ENCODE data around the gene LRPAP1. TPM values are rescaled to one million over a fixed set of nuclear protein-coding genes. Genes with fewer than 3 reads are reported as not detected.

The LRPAP1 gene
- total and polyA plus RNA-seq, 2 donors (not counting 1 experiment from before 2014, with no cell fraction given): 64.6 to 86.8 TPM

GRCh38 chr4:3483471-3483921 is 48.7 kb downstream of the LRPAP1 start:
- CTCF ChIA-PET: interaction anchor here (3.5 kb wide), 1 partner anchor 137 kb away, joined by 16 read pairs; no protein-coding TSS in a partner anchor
- H3K27me3 Mint-ChIP-seq: no peaks in the 10 kb centered on the region
- no peaks in the 10 kb centered on the region for H3K79me2 ChIP-seq (ENCODE audit: control insufficient read depth, insufficient read depth, low read length)
- peak overlapping the region; percentile 94 for H3K4me2 ChIP-seq (replicated peaks; ENCODE audit: low read depth, low read length, poor library complexity, severe bottlenecking)
- peak overlapping the region; percentile 84 for H3K27ac Mint-ChIP-seq
- POLR2A ChIA-PET: interaction anchor here (0.7 kb wide), 1 partner anchor 11 kb away, joined by 3 read pairs; no protein-coding TSS in a partner anchor
- WGBS (ENCODE audit: insufficient coverage): 59% methylated on average over 23 of the region's 23 CpGs
- TF ChIP-seq EZH2 (IDR thresholded peaks at IDR 0.05; ENCODE audit: borderline replicate concordance, insufficient read depth, low read depth, low read length, poor library complexity, severe bottlenecking) (no peak), CTCF (IDR thresholded peaks at IDR 0.05) (no peak)
- intact Hi-C loops (cut with micrococcal nuclease): loop anchor here (5.0 to 10.0 kb wide), 3 partner anchors 96 to 439 kb away; no protein-coding TSS in a partner anchor
- H3K4me3 ChIP-seq (ENCODE audit: control extremely low read depth in 1 of 5, extremely low read depth in 1 of 5, insufficient read depth in 1 of 5, low read depth in 2 of 5, low read length in 4 of 5): peak overlapping the region in 3 of 5 experiments; percentile 49 to 71 (median 63)
- no peaks in the 10 kb centered on the region for H3K9me3 ChIP-seq (ENCODE audit: control extremely low read depth in 1 of 3, control insufficient read depth in 2 of 3, insufficient read depth in 1 of 3, low read length in 2 of 3)
- H3K36me3 ChIP-seq (replicated peaks in 1 of 2; ENCODE audit: control extremely low read depth in 1 of 2, control insufficient read depth in 1 of 2, extremely low read depth in 1 of 2, insufficient read depth in 2 of 2, low read length in 1 of 2): no peaks in the 10 kb centered on the region
- no peaks in the 10 kb centered on the region for H3K9me3 Mint-ChIP-seq (ENCODE audit: insufficient read depth)
- no peak overlapping the region for H2AFZ ChIP-seq (ENCODE audit: insufficient read depth, low read depth, low read length, poor library complexity, severe bottlenecking)
- peaks cover 0 to 4% (median 0%) of the 10 kb centered on the region in 4 experiments for H3K27me3 ChIP-seq (replicated peaks in 1 of 4; ENCODE audit: control extremely low read depth in 1 of 4, control insufficient read depth in 3 of 4, insufficient read depth in 4 of 4, low read length in 3 of 4)
- H4K20me1 ChIP-seq (ENCODE audit: control insufficient read depth, insufficient read depth, low read length, poor library complexity, severe bottlenecking): no peaks in the 10 kb centered on the region
- H3K4me3 Mint-ChIP-seq: peak overlapping the region; percentile 87
- ATAC-seq (ENCODE audit: low read depth): no peak
- H3K9ac ChIP-seq (ENCODE audit: low read length): no peak overlapping the region
- DNase-seq: peak; percentile 46
- peaks cover 47 to 80% of the 10 kb centered on the region in 2 donors for H3K4me1 ChIP-seq (ENCODE audit: control insufficient read depth in 2 of 2, insufficient read depth in 2 of 2, low read length in 2 of 2)
- H3K27ac ChIP-seq (ENCODE audit: low read length in 2 of 2): peak overlapping the region in 1 of 2 donors; percentile 87
- H3K4me1 Mint-ChIP-seq: peaks cover 67% of the 10 kb centered on the region

- TF ChIP-seq EZH2 (IDR thresholded peaks at IDR 0.05; ENCODE audit: borderline replicate concordance, insufficient read depth, low read depth, low read length, poor library complexity, severe bottlenecking) (no peak), CTCF (IDR thresholded peaks at IDR 0.05) (no peak)
- no peaks in the 10 kb centered on the region for H3K27me3 Mint-ChIP-seq
- no peak for ATAC-seq (ENCODE audit: low read depth)
Measured at GRCh38 chr4:3482707-3483106, 49.5 kb downstream of the LRPAP1 start.

More at GRCh38 chr4:3482707-3483106, 49.5 kb downstream of the LRPAP1 start:
- Histone ChIP-seq H3K79me2 (ENCODE audit: control insufficient read depth, insufficient read depth, low read length) (no peaks in the 10 kb centered on the region), H3K4me3 (ENCODE audit: control extremely low read depth in 1 of 5, extremely low read depth in 1 of 5, insufficient read depth in 1 of 5, low read depth in 2 of 5, low read length in 4 of 5) (no peak overlapping the region), H3K4me2 (replicated peaks; ENCODE audit: low read depth, low read length, poor library complexity, severe bottlenecking) (no peak overlapping the region), H3K27me3 (replicated peaks in 1 of 4; ENCODE audit: control extremely low read depth in 1 of 4, control insufficient read depth in 3 of 4, insufficient read depth in 4 of 4, low read length in 3 of 4) (peaks cover 0 to 4% (median 0%) of the 10 kb centered on the region in 4 experiments), H4K20me1 (ENCODE audit: control insufficient read depth, insufficient read depth, low read length, poor library complexity, severe bottlenecking) (no peaks in the 10 kb centered on the region), H3K27ac (ENCODE audit: low read length in 2 of 2) (no peak overlapping the region), H3K9me3 (ENCODE audit: control extremely low read depth in 1 of 3, control insufficient read depth in 2 of 3, insufficient read depth in 1 of 3, low read length in 2 of 3) (no peaks in the 10 kb centered on the region), H2AFZ (ENCODE audit: insufficient read depth, low read depth, low read length, poor library complexity, severe bottlenecking) (no peak overlapping the region), H3K4me1 (ENCODE audit: control insufficient read depth in 2 of 2, insufficient read depth in 2 of 2, low read length in 2 of 2) (peaks cover 47 to 75% of the 10 kb centered on the region in 2 donors), H3K9ac (ENCODE audit: low read length) (no peak overlapping the region), H3K36me3 (replicated peaks in 1 of 2; ENCODE audit: control extremely low read depth in 1 of 2, control insufficient read depth in 1 of 2, extremely low read depth in 1 of 2, insufficient read depth in 2 of 2, low read length in 1 of 2) (no peaks in the 10 kb centered on the region)
- H3K9me3 Mint-ChIP-seq (ENCODE audit: insufficient read depth): no peaks in the 10 kb centered on the region
- H3K4me1 Mint-ChIP-seq: peaks cover 61% of the 10 kb centered on the region
- DNase-seq: no peak
- H3K4me3 Mint-ChIP-seq: no peak overlapping the region
- ChIA-PET CTCF (interaction anchor here (3.5 kb wide), 1 partner anchor 136 kb away, joined by 16 read pairs; no protein-coding TSS in a partner anchor), POLR2A (interaction anchor here (0.7 kb wide), 1 partner anchor 10 kb away, joined by 3 read pairs; no protein-coding TSS in a partner anchor)
- WGBS (ENCODE audit: insufficient coverage): 90% methylated on average over 11 of the region's 12 CpGs
- intact Hi-C loops (cut with micrococcal nuclease): loop anchor here (5.0 to 10.0 kb wide), 3 partner anchors 95 to 438 kb away; no protein-coding TSS in a partner anchor
- peak overlapping the region; percentile 26 for H3K27ac Mint-ChIP-seq
